Activated T-cell treated with anti-CD3 and anti-CD28 coated beads for 1 hour (primary cell): ENCODE measurements around the gene NFATC1.

Experiments
- DNase-seq: peaks from one replicate; pipeline ENCODE4 v3.0.0-alpha.2; 2020; ENCODE audit warnings: low read depth

Gene NFATC1

DNA sequence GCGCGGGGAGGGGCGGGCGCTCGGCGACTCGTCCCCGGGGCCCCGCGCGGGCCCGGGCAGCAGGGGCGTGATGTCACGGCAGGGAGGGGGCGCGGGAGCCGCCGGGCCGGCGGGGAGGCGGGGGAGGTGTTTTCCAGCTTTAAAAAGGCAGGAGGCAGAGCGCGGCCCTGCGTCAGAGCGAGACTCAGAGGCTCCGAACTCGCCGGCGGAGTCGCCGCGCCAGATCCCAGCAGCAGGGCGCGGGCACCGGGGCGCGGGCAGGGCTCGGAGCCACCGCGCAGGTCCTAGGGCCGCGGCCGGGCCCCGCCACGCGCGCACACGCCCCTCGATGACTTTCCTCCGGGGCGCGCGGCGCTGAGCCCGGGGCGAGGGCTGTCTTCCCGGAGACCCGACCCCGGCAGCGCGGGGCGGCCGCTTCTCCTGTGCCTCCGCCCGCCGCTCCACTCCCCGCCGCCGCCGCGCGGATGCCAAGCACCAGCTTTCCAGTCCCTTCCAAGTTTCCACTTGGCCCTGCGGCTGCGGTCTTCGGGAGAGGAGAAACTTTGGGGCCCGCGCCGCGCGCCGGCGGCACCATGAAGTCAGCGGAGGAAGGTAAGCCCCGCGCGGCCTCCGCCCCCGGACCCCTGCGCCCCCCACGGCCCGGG is at the start of gene NFATC1:
Gene NFATC1 (plus strand): TSS at position 170 of the 644 bp plus-strand sequence. CDS start 295 bp downstream, at position 465.
- peak; percentile 67 for DNase-seq

DNA sequence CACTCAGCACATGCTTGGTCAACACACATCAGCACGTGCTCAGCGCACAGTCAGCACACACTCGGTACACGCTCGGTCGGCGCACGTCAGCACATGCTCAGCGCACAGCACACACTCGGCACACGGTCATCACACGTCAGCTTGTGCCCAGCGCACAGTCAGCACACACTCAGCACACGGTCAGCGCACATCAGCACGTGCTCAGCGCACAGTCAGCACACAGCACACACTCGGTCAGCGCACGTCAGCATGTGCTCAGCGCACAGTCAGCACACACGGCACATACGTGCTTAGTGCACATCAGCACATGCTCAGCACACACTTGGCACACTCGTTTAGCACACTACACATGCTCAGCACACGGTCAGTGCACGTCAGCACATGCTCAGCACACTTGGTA is 49.7 kb upstream of the NFATC1 start:
- no peak for DNase-seq

DNA sequence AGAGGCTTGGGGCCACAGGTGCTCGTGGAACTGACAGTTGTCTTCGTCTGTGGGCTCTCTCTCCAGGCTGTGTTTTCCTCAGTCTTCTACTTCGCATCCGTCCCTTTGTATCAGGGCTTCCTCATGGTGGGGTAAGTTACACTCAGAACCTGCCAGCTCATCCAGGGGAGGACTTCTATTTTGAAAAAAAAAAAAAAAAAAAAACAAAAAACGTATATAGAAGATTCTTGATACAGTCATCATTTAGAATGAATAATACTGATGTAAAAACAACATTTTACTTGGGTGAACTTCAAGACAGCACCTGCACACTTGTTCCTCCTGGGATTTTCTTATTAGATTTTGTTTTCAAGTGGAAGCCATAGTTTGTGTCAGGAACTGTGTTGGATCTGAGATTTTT is 47.7 kb upstream of the NFATC1 start:
- DNase-seq: no peak

DNA sequence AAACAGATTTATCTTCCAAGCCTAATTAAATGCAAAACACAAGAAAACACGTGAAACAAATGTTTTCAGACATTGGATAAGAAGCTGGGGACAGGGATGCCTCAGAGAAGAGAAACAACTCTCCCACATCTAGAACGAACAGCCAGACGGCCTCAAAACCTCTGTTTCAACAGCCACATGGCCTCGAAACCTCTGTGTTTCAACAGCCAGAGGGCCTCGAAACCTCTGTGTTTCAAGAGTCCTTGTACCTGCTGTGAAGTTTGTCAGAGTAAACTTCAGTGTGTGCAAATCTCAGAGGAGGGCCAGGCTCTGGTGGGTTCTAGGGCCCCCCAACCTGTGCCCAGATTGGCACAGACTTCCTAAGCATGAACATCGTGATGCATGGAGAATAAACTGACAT is 43.3 kb upstream of the NFATC1 start:
- no peak for DNase-seq

DNA sequence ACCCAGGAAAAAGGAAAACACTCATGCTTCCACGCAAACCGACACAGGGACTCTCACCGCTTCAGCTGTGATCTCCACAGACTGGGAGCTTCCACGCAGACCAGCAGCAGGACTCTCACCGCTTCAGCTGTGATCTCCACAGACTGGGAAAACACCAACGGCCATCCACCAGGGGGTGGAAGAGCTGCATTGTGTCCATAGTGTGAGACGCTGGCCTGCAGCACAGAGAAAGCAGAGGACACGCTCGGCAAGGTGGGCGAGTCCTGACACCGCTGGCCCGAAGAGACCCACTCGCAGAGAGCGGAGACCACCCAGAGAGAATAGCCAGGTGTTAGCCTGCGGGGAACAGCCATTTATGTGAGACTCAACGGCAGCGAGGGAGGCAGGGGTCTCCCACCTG is 42.5 kb upstream of the NFATC1 start:
- DNase-seq: no peak

- DNase-seq: no peak
Measured at GRCh38 chr18:79354350-79354749, 41.4 kb upstream of the NFATC1 start.

DNA sequence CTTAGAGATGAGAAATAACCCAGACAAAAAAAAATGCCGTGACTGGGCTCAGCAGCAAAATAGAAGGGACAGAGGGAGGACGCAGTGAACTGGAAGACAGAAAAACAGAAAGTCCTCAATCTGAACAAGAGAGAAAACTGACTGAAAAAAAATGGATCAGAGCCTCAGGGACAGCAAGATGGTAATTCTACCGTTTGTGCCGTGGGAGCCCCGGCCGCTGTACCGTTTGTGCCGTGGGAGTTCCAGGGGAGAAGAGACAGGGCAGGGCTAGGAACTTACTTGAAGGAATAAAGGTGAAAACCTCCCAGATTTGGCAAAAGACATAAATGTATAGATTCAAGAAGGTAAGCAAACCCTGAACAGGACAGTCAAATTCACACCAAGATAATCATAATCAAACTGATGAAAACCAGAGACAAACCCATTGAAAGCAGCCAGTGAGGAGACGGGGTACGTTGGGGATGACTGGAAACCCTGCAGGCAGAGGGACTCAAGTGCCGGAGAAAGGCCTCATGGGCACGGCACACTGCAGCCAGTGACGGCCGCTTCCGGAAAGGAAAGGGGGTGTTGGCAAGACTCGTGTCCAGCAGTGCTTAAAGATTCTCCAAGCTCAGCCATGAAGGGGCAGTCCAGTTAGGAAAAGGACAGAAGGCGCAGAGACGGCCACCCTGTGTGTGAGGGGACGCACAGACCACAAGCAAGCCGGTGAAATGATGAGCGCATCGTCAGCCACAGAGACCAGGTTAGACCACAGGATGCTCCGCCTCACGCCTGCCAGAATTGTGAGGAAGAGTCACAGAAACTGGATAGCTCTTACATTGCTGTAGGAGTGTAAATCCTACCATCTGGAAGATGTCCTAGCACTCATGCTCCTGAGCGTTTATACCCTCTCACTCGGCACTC is 40.0 kb upstream of the NFATC1 start:
- no peak for DNase-seq

GRCh38 chr18:79356435-79356834 is 39.3 kb upstream of the NFATC1 start:
- DNase-seq: no peak

GRCh38 chr18:79360933-79361332 is 34.8 kb upstream of the NFATC1 start:
- DNase-seq: no peak

DNA sequence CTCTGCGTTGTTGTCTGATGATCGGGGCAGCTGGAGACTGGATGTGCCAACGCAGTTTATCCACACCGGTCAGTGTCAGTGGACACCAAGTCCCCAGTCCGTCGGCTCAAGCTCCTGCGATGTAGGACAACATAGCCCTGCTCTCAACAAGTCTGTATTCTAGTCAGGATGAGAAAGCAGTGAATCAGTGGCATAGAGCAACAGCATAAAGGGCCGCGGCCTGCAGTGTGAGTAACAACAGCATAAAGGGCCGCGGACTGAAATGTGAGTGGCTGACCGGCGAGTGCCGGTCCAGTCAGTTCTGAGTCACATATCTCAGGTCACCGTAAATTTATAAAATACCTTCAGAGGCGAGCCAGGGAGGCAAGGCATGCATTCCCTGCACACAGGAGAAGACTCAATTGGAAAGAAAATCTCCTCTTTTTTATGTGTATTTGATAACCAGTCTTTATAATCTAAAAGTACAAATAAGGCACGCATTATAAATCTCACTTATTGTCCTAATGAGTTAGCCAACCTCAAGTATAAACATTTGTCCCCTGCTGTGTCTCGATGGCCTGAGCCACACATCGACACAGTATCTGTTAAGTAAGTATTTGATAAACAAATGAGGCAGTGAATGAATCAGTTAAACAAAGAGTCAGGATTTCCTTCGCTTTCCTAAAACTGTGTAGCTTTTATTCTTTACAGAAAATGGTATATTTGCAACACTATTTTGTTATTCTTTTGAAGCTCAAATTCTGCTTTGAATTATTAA is 33.8 kb upstream of the NFATC1 start:
- no peak for DNase-seq

DNA sequence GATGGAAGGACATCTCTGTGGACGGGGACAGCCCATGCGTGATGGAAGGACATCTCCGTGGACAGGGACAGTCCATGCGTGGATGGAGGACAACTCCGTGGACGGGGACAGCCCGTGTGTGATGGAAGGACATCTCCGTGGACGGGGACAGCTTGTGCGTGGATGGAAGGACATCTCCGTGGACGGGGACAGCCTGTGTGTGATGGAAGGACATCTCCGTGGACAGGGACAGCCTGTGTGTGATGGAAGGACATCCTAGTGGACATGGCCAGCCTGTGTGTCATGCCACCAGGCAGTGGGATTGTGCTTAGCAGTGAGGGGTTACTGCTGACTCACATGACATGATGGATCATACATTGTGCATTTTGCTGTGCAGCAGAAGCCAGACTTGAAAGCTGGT is 30.0 kb upstream of the NFATC1 start:
- DNase-seq: no peak

DNA sequence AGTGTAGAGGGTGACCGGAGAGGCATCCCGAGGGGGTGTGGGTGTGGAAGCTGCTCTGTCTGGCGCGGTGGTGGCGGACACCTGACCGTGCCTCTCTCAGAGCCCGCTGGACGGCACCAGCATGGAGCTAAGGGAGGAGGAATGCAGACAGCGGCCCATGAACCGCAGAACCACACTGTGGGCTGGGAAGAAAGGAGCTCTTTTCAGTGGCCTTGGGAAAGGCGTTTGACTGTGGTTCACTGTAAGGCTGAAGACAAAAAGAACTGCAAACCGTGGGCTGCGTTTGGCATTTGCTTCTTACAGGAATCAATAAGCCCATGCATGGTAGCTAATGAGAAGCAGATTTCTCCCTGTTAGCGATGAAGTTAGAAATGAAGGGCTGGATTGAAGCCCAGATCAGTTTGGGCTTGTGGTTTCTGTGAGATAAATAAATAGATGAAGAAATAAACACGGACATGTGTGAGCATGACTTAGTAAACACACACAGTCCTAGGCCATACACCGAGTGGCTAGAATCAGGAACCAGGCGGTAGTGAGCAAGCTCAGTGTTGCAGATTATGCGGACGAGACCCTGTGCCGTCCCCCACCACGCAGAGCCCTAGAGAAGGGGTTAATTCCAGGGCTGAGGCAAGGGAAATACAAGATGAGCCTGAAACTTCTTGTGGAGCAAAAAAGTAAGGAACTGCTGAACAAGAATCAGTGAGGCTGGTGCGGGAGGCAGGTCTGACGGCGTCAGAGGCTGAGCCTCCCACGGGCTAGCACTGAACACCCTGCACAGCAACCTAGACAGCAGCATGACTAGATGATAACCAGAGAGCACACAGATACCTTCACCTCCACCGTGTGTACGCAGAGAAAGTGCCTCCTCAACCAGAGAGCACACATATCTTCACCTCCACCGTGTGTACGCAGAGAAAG is 29.3 kb upstream of the NFATC1 start:
- DNase-seq: no peak

- no peak for DNase-seq
Measured at GRCh38 chr18:79367480-79367879, 28.2 kb upstream of the NFATC1 start.

DNA sequence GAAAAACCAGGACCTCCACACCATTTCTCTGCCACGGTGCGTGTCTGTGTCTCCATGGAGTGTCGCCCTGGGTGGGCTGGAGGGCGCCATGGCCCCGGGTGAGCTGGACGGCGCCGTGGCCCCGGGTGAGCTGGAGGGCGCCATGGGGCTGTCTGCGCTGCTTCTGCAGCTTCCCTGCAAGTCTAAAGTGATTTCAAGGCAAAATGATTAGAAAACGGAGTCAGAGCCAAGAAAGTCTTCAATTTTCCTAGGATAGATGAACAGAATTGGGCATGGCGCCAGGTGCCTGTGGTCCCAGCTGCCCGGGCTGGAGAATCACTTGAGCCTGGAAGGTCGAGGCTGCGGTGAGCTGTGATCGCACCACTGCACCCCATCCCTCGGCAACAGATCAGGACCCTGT is 27.7 kb upstream of the NFATC1 start:
- DNase-seq: no peak

DNA sequence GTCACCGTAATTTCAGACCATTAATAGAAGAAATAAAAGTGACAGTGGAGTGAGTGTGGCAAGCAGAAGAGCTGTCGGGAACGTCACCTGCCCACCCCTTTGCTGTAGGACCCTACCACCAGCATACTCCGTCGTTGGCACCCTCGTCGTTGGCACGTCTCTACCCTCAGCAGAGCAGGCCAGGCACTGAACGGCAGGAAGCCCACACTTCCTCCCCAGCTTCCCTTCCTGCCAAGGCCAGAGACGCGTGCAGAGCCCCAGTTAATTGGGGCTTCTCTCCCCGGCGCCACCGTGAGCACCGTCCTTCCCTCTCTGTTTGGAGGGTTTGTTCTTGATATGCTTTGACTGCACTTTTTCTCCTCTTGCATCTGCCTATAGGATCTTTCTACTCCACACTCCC is 27.0 kb upstream of the NFATC1 start:
- no peak for DNase-seq

- DNase-seq: no peak
Measured at GRCh38 chr18:79371561-79372121, 24.1 kb upstream of the NFATC1 start.

DNA sequence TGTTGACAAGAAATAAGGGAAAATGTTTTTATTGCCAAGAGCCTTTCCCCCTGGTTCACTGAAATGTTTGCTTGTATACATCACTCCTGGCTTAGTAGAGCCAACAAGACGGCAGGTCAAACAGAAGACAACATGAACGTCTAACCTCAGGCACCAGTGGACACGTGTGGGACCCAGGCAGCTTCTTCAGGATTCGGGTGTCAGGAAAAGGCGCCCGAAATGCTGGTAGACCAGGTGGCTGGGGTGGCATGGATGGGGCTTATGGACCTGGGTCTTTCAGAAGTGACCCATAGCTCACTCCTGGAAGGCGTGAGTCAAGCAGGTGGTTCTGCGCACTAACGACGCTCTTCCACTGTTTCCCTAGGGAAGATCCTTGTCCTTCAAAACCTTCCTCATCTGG is 23.3 kb upstream of the NFATC1 start:
- DNase-seq: no peak

DNA sequence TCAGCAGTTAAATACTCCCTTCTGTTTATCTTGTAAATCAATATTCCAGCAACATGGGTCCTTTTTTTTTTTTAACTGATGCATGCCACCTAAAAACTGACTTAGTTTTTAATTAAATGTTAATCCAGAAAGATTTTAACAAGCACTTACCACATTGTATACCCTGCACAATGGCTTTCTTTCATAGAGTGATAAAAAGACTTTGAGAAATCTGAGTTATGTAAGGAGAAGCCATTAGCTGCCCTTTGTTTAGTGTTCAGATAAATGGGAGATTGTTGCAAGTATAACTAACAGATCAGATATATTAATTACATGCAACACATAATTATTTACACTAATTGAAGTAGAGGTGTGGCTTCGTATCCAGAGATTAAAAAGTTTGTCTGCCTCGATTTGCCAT is 22.7 kb upstream of the NFATC1 start:
- DNase-seq: no peak

GRCh38 chr18:79373736-79374135 is 22.0 kb upstream of the NFATC1 start:
- DNase-seq: no peak

GRCh38 chr18:79374408-79375171 is 21.1 kb upstream of the NFATC1 start:
- DNase-seq: no peak
